ENCODE measurements around the gene PABPN1L. TPM values are rescaled to one million over a fixed set of nuclear protein-coding genes. Genes with fewer than 3 reads are reported as not detected.

PABPN1L gene
- total RNA-seq, 2 donors from 2014 or later: not detected

DNA sequence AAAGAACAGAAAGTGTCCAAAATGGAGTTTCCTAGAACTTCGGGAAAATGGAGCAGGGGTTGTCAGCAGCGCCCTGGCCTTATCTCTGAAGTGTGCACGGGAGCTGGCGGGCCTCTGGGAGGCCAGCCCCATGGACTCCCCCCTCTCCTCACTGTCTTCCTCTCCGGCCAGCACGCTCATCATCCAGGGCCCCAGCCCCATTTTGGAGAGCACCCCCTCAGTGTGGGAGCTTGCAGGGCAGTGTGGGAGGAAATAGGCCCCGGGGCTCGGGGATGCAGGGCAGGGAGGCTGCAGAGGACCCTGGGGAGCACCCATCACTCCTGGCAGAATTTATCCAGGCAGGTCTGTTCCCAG lies 4.9 kb upstream of the PABPN1L start:
- no peak overlapping the region for H3K9ac ChIP-seq (ENCODE audit: low read depth in 2 of 2, low read length in 2 of 2)
- no peak overlapping the region for H3K27ac ChIP-seq
- H3K27me3 ChIP-seq: peaks cover 11% of the 10 kb centered on the region
- TF ChIP-seq, protein P1, sequence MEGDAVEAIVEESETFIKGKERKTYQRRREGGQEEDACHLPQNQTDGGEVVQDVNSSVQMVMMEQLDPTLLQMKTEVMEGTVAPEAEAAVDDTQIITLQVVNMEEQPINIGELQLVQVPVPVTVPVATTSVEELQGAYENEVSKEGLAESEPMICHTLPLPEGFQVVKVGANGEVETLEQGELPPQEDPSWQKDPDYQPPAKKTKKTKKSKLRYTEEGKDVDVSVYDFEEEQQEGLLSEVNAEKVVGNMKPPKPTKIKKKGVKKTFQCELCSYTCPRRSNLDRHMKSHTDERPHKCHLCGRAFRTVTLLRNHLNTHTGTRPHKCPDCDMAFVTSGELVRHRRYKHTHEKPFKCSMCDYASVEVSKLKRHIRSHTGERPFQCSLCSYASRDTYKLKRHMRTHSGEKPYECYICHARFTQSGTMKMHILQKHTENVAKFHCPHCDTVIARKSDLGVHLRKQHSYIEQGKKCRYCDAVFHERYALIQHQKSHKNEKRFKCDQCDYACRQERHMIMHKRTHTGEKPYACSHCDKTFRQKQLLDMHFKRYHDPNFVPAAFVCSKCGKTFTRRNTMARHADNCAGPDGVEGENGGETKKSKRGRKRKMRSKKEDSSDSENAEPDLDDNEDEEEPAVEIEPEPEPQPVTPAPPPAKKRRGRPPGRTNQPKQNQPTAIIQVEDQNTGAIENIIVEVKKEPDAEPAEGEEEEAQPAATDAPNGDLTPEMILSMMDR (IDR thresholded peaks at IDR 0.05): no peak
- H3K4me1 ChIP-seq: no peaks in the 10 kb centered on the region
- no peak for DNase-seq
- H3K9me3 ChIP-seq: no peaks in the 10 kb centered on the region
- no peak overlapping the region for H3K4me3 ChIP-seq
- no peaks in the 10 kb centered on the region for H3K36me3 ChIP-seq
- intact Hi-C loops (cut with DNase I): no loop called here

DNA sequence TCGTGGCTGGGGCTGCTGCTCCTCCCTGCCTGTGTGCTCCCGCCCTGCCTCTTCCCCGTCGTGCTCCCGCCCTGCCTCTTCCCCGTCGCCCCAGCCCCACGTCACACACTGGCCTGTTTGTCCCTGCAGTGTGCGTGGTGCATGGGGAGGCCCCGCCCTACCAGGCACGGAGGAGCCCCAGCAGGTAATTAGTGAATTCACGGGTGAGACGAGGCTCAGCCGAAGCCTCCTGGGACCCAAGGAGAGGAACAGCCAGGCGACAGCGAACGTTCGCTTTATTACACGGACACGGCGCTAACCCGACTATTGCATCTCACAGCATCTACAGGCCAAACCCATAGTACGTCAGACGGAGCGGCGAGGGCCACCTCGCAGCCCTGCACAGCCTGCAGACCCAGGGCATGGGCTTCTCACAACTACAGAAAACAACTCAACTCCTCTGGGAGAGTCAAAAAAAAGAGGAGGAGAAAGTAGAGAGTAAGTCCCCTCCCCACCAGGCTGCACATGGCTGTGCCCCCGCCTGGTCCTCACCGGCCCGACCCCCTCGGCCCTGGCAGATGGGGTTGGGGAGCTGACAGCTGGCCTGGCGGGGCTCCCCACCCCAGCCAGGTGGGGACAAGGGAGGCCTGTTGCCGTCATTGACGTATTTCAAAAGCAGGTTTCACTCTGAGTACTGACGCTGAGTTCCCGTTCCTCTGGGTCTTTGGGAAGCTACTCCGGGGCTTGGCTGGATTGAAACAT lies 4.3 kb upstream of the PABPN1L start:
- intact Hi-C loops (cut with DNase I): no loop called here
- H3K9me3 ChIP-seq: no peaks in the 10 kb centered on the region
- no peak for DNase-seq
- peaks cover 11% of the 10 kb centered on the region for H3K27me3 ChIP-seq
- no peak overlapping the region for H3K4me3 ChIP-seq
- no peaks in the 10 kb centered on the region for H3K4me1 ChIP-seq
- H3K27ac ChIP-seq: no peak overlapping the region
- TF ChIP-seq, protein P1 (IDR thresholded peaks at IDR 0.05): no peak
- peak overlapping the region in 1 of 2 donors; percentile 56 for H3K9ac ChIP-seq (ENCODE audit: low read depth in 2 of 2, low read length in 2 of 2)
- no peaks in the 10 kb centered on the region for H3K36me3 ChIP-seq

DNA sequence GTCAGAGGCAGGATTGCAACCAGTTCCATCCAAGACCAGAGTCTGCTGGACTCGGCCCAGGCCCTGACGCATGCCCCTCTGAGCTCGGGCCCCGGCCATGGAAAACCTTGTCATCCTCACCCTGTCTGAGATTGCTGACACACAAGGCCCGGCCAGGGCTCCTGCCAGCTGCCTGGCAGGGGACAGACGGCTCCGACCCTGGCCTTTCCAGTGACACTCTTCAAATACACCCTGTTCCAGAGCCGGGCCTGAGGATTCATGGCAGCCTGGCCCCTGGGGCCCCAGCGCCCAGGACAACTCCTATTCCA lies 3.2 kb upstream of the PABPN1L start:
- no peak for DNase-seq
- H3K4me3 ChIP-seq: no peak overlapping the region
- intact Hi-C loops (cut with DNase I): no loop called here
- no peak overlapping the region for H3K9ac ChIP-seq (ENCODE audit: low read depth in 2 of 2, low read length in 2 of 2)
- TF ChIP-seq, protein P1 (IDR thresholded peaks at IDR 0.05): no peak
- H3K27ac ChIP-seq: no peak overlapping the region
- peaks cover 11% of the 10 kb centered on the region for H3K27me3 ChIP-seq
- H3K4me1 ChIP-seq: no peaks in the 10 kb centered on the region
- H3K36me3 ChIP-seq: no peaks in the 10 kb centered on the region
- no peaks in the 10 kb centered on the region for H3K9me3 ChIP-seq

DNA sequence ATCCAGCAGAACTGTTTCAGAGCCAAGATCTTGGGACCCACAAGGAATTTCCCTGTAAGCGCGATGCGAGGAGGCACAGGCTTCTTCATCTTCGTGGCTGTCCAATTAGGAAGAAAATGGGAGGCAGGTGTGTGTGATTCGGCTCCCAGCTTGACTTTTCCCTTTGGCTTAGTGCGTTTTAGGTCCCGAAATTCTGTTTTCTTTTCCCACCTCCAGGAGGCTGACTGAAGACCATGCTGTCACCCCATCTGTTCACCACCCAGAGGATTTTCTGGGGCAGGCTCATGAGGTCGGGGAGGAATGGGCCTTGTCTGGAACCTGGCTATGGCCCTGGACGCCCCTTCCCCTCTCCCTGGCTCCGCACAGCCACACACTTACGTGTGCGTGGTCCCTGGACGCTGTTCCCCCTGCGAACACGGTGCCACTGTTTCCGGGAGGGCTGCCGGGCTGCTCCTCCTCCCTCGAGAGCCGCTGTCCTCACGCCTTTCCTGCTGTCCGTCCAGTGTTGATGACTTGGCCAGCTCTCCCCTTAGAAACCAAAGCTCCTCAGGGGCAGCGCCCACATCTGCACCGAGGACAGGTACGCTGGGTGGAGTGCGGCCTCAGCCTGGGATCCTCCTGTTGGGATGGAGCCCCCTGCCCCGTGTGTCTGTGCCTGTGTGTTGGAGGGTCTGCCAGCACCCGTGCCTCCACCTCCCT lies 2.7 kb upstream of the PABPN1L start:
- Histone ChIP-seq H3K4me3 (no peak overlapping the region), H3K9me3 (no peaks in the 10 kb centered on the region), H3K27me3 (peaks cover 11% of the 10 kb centered on the region), H3K4me1 (no peaks in the 10 kb centered on the region), H3K9ac (ENCODE audit: low read depth in 2 of 2, low read length in 2 of 2) (no peak overlapping the region), H3K36me3 (no peaks in the 10 kb centered on the region), H3K27ac (no peak overlapping the region)
- intact Hi-C loops (cut with DNase I): no loop called here
- DNase-seq: no peak
- TF ChIP-seq, protein P1 (IDR thresholded peaks at IDR 0.05): no peak

DNA sequence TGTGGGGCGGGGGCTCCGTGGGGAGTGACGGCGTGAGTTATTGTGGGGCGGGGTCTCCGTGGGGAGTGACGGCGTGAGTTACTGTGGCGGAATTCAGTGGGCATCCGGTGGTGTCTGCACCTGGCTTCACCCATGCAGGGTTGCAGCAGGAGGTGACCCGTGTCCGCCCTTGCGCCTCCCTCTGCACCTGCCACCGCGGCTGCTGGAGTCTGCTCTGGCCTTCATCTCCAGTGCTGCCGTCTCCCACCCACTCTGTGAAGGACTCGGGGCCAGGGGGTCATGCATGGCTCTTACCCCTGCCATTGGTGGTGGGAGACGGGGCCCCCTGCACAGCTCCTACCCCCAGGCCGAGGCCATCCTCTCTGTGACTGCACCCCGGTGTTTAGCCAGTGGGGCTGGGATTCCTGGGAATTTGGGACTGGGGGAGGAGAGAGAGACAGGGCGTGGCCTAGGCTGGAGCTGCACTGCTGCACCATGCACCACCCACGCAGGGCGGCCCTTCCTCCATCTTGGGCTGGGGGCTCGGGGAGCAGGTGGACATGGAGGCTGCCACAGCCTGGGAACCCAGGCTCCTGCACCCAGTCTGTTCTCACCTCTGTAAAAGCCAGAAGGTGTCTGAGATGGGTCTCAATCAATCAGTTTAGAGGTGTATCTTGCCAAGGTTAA lies 1.3 kb upstream of the PABPN1L start:
- H3K9ac ChIP-seq (ENCODE audit: low read depth in 2 of 2, low read length in 2 of 2): no peak overlapping the region
- peaks cover 11% of the 10 kb centered on the region for H3K27me3 ChIP-seq
- H3K36me3 ChIP-seq: no peaks in the 10 kb centered on the region
- H3K27ac ChIP-seq: no peak overlapping the region
- H3K9me3 ChIP-seq: no peaks in the 10 kb centered on the region
- intact Hi-C loops (cut with DNase I): no loop called here
- TF ChIP-seq, protein P1 (IDR thresholded peaks at IDR 0.05): no peak
- no peak for DNase-seq
- no peak overlapping the region for H3K4me3 ChIP-seq
- no peaks in the 10 kb centered on the region for H3K4me1 ChIP-seq

All from colonic mucosa (tissue), 4 donors.